GM10847 (cell line): ENCODE results near the gene RNF144B.

Experiments used
- POLR2A ChIP-seq: IDR thresholded peaks from 2 replicates; pipeline ENCODE4 v1.6.1; 2011; ENCODE audit not compliant: insufficient read length; ENCODE audit errors: extremely low read depth

The RNF144B gene

DNA sequence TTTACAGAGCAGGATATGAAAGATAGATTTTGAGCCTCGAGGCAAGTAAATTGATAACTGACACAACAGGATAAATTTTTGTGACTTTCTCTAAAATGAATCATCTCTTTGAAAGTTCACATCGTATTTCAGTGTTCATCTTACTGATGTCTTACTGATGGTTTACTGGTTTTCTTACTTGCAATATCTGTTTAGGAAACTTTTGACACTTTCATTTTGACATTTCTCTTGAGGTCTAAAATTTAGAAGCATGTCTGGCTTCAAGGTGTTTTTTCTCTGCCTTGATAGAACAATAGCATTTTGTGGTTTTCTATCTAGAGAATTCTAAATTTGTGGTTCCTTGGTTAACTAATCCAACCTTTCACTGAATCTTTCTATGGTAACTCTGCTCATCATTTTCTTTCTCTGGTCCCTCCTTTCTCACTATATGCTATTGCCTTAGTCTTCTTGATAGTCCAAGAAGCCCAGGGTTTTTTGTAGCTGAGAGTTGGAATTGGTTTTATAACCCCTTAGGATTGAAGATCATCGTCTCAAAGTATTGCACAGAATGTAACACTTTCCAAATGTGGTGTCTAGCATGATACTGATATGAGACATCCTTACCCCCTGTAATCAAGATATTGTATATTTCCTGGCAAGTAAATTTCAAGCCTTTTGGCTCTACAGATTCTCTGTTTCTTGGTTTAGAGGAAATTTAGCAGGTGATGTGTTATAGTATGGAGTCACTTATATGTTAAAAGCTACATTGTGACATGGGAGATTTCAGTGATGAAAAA, 98.7 kb downstream of the RNF144B start:
- TF ChIP-seq POLR2A = no peak

DNA sequence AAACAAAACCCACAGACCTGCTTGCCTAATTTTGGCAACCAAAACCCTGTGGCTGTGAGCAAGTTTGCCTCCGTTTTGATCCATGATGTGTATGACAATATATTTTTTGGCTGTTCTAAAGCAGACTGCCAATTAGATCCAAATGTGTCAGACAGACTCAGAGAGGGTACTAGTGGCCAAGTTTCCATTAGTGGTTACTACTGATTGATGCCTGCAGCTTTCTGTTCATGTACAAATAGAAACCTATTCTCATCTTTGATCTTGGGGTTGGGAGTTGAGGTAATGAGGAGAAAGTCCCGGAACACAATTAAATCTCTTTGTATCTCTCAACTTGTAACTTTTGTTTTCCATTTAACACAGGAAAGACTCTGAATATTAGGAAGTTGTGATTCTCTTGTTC, 100.9 kb downstream of the RNF144B start:
- TF ChIP-seq POLR2A = no peak

DNA sequence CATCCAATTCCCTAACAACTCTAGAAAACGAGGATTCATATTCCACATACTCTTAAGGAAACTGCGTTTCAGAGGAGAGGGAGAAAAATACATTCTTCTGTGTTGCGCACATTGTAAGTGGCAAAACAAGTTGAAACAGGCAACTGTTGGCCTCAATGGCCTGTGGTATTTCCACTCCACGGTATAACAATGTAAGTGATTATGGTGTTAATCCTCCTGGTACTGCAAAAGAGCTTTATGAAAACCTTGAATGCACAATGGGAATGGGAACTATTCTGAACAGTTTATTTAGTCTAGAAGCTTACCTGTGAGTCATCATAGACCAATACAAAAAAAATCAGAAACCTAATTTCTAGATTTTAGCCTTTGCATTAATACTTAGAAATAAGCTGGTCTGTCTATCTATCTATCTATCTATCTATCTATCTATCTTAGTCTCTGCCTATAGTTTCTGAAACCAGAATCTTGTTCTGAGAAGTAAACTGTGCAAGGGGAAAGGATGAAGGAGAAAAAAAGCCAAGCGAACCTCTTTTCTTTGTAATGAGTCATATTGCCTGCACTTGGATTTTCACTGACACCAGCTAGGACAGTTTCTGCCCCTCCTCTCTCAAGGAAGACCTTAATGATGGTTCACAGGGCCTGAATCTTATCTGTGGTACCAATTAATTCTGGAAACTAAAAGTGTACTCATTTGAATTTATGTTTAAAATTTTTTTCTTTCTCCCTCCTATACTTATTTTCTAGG, 101.5 kb downstream of the RNF144B start:
- no peak for TF ChIP-seq POLR2A

DNA sequence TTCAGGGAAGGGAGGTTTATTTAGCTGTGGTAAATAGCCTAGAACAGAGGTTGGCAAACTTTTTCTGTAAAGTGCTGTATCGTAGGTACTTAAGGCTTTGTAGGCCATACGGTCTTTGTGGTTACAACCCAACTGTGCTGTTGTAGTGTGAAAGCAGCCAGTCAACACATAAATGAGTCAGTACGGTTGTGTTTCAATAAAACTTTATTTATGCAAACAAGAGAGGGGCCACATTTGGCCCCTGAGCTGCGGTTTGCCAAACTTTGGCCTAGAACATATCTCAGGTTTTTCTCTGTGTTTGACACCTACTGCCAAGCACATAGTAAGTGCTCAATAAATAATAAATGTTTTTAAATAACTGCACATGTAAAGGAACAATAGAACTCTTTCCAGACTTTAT, 102.2 kb downstream of the RNF144B start:
- no peak for TF ChIP-seq POLR2A

DNA sequence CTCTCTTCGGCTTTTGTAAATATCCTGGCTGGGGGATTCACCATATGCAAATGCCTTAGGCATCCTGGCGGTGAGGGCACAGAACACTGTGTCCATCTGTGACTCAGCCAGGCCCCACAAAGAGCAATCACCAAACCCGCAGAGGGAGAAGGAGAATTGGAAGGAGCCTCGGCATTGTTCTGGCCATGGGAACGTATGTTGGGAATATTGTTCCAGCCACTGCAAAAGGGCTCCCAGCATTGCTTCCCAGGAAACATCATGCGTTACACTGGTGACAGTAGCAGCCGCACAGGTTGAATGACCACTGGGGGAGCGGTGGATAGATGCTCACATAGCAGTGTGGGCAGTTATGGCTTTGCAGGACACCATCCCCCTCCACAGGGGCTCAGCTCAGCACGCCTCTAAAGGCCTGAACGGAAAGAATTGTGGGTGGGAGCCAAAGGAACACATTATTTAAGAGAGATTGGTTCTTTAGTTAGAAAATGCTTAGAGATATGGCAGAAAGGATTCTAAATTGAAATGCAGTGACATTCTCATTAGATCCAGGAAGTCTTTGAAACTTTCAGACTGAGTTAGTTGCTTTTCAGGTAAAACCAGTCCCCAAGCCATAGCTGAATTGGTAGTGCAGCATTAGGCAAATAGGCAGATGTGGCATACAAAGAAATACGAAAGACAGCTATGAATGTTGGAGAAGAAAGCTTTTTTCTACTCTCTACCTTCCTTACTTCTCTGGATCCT, 104.3 kb downstream of the RNF144B start:
- TF ChIP-seq POLR2A = no peak

DNA sequence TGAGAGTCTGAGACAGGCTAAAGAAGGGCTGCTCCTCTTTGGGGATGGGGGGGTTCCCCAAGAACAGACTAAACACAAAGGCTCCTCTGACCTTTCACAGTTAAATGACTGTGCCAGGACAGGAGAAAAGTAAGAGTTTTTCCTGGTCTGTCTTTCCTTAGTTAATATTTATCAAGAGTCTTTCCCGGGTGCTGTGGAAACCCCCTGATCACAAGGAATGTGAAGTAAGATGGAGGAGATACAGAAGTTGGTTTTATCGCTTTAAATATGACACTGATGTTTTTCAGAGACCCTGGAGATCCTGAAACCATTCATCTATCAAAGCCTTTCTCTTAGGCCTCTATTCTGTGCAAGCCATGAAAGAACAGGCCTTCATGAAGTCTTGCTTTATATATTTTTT, 105.8 kb downstream of the RNF144B start:
- TF ChIP-seq POLR2A = no peak

DNA sequence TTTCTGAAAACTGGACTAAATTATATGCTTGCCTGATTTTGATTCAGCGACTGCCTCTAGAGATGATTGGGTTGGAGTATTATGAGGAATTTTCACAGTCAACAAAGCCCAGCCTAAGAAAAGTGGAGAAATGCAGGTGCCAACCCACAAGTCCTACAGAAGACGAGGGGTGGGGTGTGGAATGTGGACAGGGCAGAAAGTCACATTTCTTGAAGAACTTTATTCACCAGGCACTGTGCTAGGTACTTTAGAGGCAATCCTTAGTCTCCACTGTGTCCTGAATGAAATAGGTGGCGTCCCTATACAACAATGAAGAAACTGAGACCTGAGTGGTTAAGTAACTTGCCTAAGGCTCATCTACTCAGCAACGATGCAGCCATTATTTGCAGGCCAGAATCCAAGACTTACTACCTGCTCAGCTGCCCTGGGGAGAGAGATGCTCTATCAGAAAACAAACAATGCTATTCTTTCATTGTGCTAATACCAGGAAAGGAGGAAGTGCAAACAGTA, 106.3 kb downstream of the RNF144B start:
- TF ChIP-seq POLR2A = no peak

DNA sequence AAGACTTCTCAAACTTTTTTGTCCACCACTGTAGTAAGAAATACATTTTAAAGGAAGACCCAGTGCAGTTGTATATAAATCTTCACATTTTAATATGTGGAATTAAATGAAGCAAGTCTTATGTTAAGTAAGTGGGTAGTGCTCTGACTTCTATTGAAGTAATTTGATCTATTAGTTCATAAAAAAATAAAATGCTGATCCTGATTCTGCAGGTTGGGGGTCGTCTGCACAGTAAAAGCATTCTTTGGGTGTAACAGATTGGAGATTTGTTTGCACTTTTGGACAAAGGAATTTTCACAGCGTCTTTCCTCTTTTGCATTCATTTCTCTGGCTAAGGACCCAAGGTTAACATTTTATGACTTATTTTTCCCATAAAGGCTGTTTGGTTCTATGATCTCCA, 106.8 kb downstream of the RNF144B start:
- no peak for TF ChIP-seq POLR2A

DNA sequence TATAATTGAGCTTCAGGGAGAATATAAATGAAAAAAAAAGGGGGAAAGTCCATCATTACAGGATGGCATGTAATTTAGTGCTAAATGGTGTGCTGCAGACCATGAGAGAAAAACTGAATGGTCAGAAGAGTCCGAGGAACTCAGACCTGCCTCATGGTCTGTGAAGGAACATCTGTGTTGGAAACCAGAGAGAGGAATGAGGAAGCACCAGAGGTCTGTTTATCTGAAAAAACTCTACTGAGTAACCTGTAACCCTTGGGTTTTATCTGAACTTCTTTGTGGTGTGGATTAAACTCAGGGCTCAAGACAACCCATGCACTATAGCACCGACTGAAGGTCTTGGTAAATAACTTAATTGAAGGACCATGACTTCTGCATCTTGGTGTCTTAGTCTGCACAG, 108.1 kb downstream of the RNF144B start:
- no peak for TF ChIP-seq POLR2A

DNA sequence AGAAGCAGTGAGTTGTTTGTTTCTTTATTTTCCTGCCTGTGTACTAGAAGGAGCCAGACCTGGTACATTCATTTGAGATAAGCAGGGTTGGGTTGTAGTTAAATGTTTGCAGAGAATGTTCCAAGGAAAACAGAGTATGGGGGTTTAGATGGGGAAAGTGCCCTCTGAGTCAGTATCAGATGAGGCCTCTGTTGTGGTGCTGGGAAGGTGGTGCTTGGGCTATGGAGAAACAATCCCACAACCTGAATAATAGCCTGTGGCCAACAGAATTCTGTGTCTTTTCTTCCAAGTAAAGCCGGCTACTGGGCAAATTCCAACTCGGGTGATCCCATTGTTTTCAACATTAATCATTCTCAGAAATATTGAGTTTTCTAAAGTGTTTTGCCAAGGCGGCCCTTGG, 109.3 kb downstream of the RNF144B start:
- TF ChIP-seq POLR2A = no peak

DNA sequence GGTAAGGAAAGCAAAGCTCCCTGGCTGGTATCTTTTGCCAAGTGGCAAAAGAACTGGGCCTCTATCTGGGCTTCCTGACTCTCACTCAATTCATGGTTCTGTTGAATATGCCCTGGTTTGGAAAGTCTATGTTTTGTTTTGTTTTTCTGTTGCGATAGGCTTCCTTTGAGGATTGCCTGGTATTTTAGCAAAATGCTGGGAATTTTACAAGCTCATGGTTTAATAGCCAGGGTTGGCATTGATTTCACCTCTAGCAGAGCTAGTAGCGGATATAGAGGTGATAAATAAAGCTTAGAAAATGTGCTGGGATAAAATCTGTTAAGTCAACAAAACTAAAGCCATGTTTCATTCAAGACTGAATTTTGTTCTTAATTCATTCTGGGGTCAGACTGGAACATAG, 109.9 kb downstream of the RNF144B start:
- no peak for TF ChIP-seq POLR2A

DNA sequence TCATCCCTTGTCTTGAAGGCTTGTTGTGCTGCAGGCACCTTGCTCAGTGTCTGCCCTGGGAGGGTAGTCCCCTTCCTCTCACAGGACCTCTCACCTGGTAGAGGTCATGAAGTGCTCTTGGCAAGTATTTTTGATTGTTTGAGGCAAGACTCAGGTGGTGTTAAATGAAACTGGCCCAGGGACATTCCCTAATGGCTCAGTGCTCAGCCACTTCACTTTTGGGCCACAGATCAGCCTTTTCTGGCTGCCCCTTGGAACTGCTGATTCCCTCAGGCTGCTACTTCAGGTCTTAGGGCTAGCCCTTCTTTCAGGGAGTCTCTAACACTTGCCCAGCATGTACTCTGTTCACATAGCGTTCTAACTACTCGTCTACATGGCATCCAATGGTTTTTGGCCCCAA, 111.3 kb downstream of the RNF144B start:
- TF ChIP-seq POLR2A = no peak

DNA sequence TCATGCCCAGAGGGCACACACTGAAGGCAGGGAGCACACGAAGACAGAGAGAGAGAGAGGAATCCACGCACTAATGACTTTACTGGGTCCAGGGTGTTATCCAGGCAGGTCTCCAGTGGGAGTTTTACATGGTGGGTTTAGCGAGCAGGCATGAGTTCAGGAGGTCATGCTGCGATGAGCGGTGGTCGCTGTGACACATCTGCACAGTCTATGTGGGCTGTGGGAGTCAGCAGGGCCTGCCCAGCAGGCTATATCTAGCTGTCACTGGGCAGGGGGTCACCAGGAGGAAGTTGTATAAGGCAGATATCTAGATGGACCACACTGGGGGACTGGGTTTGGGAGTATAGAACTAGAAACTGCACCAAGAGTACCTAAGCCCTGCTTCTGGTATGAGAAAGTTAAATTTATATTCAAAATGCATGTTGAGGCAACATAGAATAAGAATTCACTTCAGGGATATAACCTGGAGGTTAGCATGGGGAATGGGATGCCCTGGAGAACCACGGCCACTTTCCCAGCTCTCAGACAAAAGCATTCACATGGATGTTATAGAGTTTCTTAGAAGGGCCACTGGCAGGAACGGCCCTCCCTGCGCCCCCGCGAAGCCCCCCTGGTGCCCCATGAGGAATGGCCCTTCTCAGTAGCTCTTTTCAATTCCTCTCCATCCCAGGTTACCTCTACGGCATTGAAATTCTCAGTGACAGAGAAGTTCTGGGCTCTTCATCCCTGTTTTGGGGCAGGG, 113.9 kb downstream of the RNF144B start:
- no peak for TF ChIP-seq POLR2A

DNA sequence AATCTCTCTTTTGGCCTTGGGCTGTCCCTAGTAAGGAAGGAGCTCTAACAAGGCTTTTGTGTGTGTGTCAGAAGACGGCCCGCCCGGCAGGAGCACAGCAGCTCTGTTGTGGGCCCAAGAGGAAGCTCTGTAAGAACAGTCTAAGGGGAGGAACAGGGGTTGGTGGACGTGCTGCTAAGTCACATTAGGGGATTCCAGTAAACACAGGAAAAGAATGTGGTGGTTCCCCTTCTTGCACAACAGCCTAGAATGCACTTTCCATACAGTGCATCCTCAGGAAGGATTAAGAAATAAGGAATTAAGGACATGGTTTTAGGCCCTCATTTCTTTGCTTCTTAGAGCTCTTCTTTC, 114.5 kb downstream of the RNF144B start:
- TF ChIP-seq POLR2A = no peak

DNA sequence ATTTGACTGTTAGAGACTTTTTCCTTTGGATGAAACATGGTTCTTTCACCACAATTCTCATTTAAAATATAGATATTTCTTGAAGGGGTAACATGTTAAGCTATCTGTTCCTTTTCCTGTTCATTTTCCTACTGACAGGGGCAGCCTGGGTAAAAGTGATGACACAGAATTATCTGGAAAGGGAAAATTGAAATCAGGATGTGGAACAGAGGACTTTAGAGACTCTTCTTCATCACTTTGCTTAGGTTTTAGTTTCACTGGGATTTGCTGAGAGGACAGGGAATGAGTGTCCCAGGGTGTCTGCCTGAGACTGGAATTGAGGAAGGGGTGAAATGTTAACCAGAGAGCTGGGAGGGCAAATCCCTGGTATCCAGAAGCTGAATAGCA, 116.0 kb downstream of the RNF144B start:
- TF ChIP-seq POLR2A = no peak
